GM23338 (cell line): ENCODE measurements around the gene CATSPER3. TPM values are rescaled to one million over a fixed set of nuclear protein-coding genes. Genes with fewer than 3 reads are reported as not detected.

ENCODE experiments used
- ATAC-seq: fragments of 200-7000 bp; cut with Tn5 transposase; 3 replicates; pipeline ENCODE4 v1.9.1; 2020
- DNase-seq: peaks from one replicate; pipeline ENCODE4 v3.0.0-alpha.2; 2015; ENCODE audit warnings: low spot score
- H2AFZ ChIP-seq: fragments of 200-600 bp; sonication (generic); 2 replicates; pipeline ENCODE4 v1.8.0; 2016; ENCODE audit warnings: antibody characterized with exemption, mild to moderate bottlenecking, moderate library complexity
- H3F3A ChIP-seq: fragments of 200-600 bp; sonication (generic); replicated peaks from 2 replicates; pipeline ENCODE4 v1.8.0; 2017; ENCODE audit warnings: antibody characterized with exemption, mixed run types, low read depth
- H3K27ac ChIP-seq: fragments of 200-600 bp; sonication (generic); 2 replicates; pipeline ENCODE4 v1.6.1; 2016; ENCODE audit warnings: low read depth
- H3K27me3 ChIP-seq: fragments of 200-600 bp; sonication (generic); 2 replicates; pipeline ENCODE4 v1.8.0; 2016; ENCODE audit warnings: mild to moderate bottlenecking, mixed run types, moderate library complexity; ENCODE audit not compliant: insufficient read depth
- H3K36me3 ChIP-seq: fragments of 200-600 bp; sonication (generic); 2 replicates; pipeline ENCODE4 v1.8.0; 2016; ENCODE audit warnings: mild to moderate bottlenecking; ENCODE audit not compliant: insufficient read depth
- H3K4me1 ChIP-seq: fragments of 200-600 bp; sonication (generic); 2 replicates; pipeline ENCODE4 v1.8.0; 2016; ENCODE audit warnings: mild to moderate bottlenecking, moderate library complexity; ENCODE audit not compliant: insufficient read depth
- H3K4me2 ChIP-seq: fragments of 200-600 bp; sonication (generic); 2 replicates; pipeline ENCODE4 v1.7.1; 2017; ENCODE audit warnings: mixed run types
- H3K4me3 ChIP-seq: fragments of 200-600 bp; sonication (generic); 2 replicates; pipeline ENCODE4 v1.6.1; 2016; ENCODE audit warnings: mixed run types
- H3K79me2 ChIP-seq: fragments of 200-600 bp; sonication (generic); replicated peaks from 2 replicates; pipeline ENCODE4 v1.8.0; 2017; ENCODE audit warnings: mild to moderate bottlenecking; ENCODE audit not compliant: insufficient read depth
- H3K9me2 ChIP-seq: fragments of 200-600 bp; sonication (generic); 2 replicates; pipeline ENCODE4 v1.8.0; 2017; ENCODE audit not compliant: insufficient read depth
- H4K20me1 ChIP-seq: fragments of 200-600 bp; sonication (generic); replicated peaks from 2 replicates; pipeline ENCODE4 v1.8.0; 2017; ENCODE audit warnings: mild to moderate bottlenecking; ENCODE audit not compliant: insufficient read depth
- H3K27ac Mint-ChIP-seq: 2 replicates; pipeline ENCODE4 v1.8.0; 2020; ENCODE audit warnings: inconsistent platforms, mild to moderate bottlenecking, moderate library complexity, mixed read lengths
- H3K27me3 Mint-ChIP-seq: 3 replicates; pipeline ENCODE4 v1.8.0; 2022; ENCODE audit warnings: low read depth, mild to moderate bottlenecking, moderate library complexity, mixed read lengths, inconsistent platforms; ENCODE audit not compliant: insufficient read depth, poor library complexity
- H3K36me3 Mint-ChIP-seq: 3 replicates; pipeline ENCODE4 v1.8.0; 2021; ENCODE audit warnings: low read depth, mild to moderate bottlenecking, inconsistent platforms, moderate library complexity, mixed read lengths
- H3K4me1 Mint-ChIP-seq: 3 replicates; pipeline ENCODE4 v1.8.0; 2020; ENCODE audit warnings: mild to moderate bottlenecking, inconsistent platforms, mixed read lengths
- H3K4me3 Mint-ChIP-seq: 3 replicates; pipeline ENCODE4 v1.8.0; 2021; ENCODE audit warnings: moderate library complexity, mild to moderate bottlenecking, inconsistent platforms, mixed read lengths
- H3K9me3 Mint-ChIP-seq: 3 replicates; pipeline ENCODE4 v1.8.0; 2020; ENCODE audit warnings: moderate library complexity, mild to moderate bottlenecking, inconsistent platforms, mixed read lengths
- CREB1 ChIP-seq: fragments of 250-450 bp; sonication (Bioruptor Pico); IDR thresholded peaks from 2 replicates; pipeline ENCODE4 v1.5.0; 2020; ENCODE audit warnings: low read depth, mild to moderate bottlenecking, moderate library complexity
- ETS1 ChIP-seq: IDR thresholded peaks from 2 replicates; pipeline ENCODE4 v1.6.1; 2016; ENCODE audit warnings: antibody characterized with exemption
- EZH2 ChIP-seq: fragments of 200-600 bp; sonication (generic); IDR thresholded peaks from one replicate; pipeline ENCODE4 v1.8.0; 2017; ENCODE audit warnings: antibody characterized with exemption, mild to moderate bottlenecking, low read depth; ENCODE audit not compliant: unreplicated experiment
- EZH2phosphoT487 ChIP-seq: fragments of 200-600 bp; sonication (generic); IDR thresholded peaks from one replicate; pipeline ENCODE4 v1.8.1; 2018; ENCODE audit warnings: antibody characterized with exemption; ENCODE audit not compliant: unreplicated experiment
- JUNB ChIP-seq: IDR thresholded peaks from one replicate; pipeline ENCODE4 v1.6.1; 2016; ENCODE audit warnings: antibody characterized with exemption; ENCODE audit not compliant: unreplicated experiment
- NANOG ChIP-seq: IDR thresholded peaks from 2 replicates; pipeline ENCODE4 v1.6.1; 2016; ENCODE audit warnings: antibody characterized with exemption, borderline replicate concordance
- POLR2AphosphoS5 ChIP-seq: IDR thresholded peaks from 2 replicates; pipeline ENCODE4 v1.6.1; 2016; ENCODE audit warnings: antibody characterized with exemption, low read depth
- REST ChIP-seq: IDR thresholded peaks from one replicate; pipeline ENCODE4 v1.6.1; 2018; ENCODE audit warnings: antibody characterized with exemption; ENCODE audit not compliant: unreplicated experiment
- STAT1 ChIP-seq: IDR thresholded peaks from one replicate; pipeline ENCODE4 v1.6.1; 2016; ENCODE audit warnings: antibody characterized with exemption; ENCODE audit not compliant: unreplicated experiment
- ZNF462 ChIP-seq: fragments of 250-450 bp; sonication (Bioruptor Pico); IDR thresholded peaks from 2 replicates; pipeline ENCODE4 v1.5.0; 2020; ENCODE audit warnings: mild to moderate bottlenecking, moderate library complexity
- polyA plus RNA-seq: library from polyadenylated mRNA; unstranded; fragments of >200 nt; fragmentation: Nextera tagmentation; extraction: Ambion mirVana; gene quantifications from 2 replicates; pipeline ENCODE4 v1.2.1, GENCODE V29; 2016
- total RNA-seq: library from RNA; depleted of rRNA; stranded (reverse); fragments of >200 nt; shearing (Covaris generic); gene quantifications from 2 replicates; pipeline ENCODE4 v1.2.3, GENCODE V29; 2014

The CATSPER3 gene
- total and polyA plus RNA-seq, 2 experiments from 2014 or later, result 0.19 TPM; not detected in 1

- Histone ChIP-seq H3K4me2 (peak overlapping the region; percentile 83), H3K27me3 (peaks cover 99% of the 10 kb centered on the region), H3K9me2 (no peaks in the 10 kb centered on the region), H3K4me1 (peaks cover 4% of the 10 kb centered on the region; the same call in 1 of the 2 replicates), H2AFZ (no peak overlapping the region; the same call in 1 of the 2 replicates), H4K20me1 (peaks cover 23% of the 10 kb centered on the region), H3K27ac (no peak overlapping the region), H3K4me3 (peak overlapping the region; percentile 55), H3K79me2 (no peaks in the 10 kb centered on the region), H3F3A (peaks cover 10% of the 10 kb centered on the region), H3K36me3 (no peaks in the 10 kb centered on the region)
- Mint-ChIP-seq H3K4me1 (peaks cover 14% of the 10 kb centered on the region), H3K27me3 (peaks cover 93% of the 10 kb centered on the region), H3K4me3 (peak overlapping the region; percentile 41; the same call in 1 of the 3 replicates), H3K27ac (no peak overlapping the region), H3K9me3 (peaks cover 7% of the 10 kb centered on the region; the same call in 2 of the 3 replicates), H3K36me3 (no peaks in the 10 kb centered on the region)
- DNase-seq (no peak), ATAC-seq (no peak)
- peak; percentile 84 for TF ChIP-seq EZH2
- no peak for TF ChIP-seq REST
- TF ChIP-seq CREB1 (CRISPR knock-in tag), result no peak
- TF ChIP-seq ZNF462 (CRISPR knock-in tag), result no peak
- peak; percentile 82 for TF ChIP-seq EZH2phosphoT487
- no peak for TF ChIP-seq POLR2AphosphoS5
- no peak for TF ChIP-seq JUNB
- TF ChIP-seq ETS1, result no peak
- TF ChIP-seq STAT1, result no peak
- no peak for TF ChIP-seq NANOG
These were observed 71.1 kb downstream of the CATSPER3 start for GRCh38 chr5:135038813-135039270.
